ENCODE measurements around the gene C3orf22.

DNA sequence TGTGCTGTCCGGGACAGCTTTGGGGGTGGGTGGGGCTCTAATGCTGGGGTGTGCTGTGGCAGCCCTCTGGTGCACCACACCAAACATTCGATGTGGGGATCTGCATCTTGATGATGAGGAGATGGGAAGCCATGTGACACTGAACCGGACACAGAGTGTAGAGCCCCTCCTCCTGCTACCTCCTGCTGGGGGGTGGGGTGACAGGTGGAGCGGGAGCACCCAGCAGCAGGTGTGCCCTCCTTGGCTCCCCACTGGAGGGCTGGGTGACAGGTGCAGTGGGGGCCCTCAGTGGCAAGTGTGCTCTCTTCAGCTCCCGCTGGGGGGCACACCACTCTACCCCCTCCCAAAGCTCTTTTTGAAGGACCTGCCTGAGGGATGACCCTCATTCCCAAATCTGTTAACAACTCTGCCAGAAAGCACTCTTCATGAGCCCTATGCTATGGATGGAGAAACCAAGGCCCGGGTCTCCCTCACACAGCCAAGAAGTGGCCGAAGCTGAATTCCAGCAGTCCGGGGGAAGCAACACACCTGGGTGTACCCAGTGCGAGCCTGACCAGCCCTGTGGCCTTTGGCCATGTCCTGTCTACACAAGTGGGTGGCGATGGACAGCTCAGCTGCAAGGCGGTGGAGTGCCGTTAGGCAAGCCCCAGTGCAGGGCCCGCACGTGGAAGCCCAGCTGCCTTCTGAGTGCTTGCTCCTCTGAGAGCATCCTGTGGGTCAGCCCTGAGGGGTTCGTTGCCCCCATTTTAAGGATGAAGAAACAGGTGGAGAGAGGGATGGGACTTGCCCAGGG, 40.5 kb downstream of the C3orf22 start:
- TF ChIP-seq, protein P1, sequence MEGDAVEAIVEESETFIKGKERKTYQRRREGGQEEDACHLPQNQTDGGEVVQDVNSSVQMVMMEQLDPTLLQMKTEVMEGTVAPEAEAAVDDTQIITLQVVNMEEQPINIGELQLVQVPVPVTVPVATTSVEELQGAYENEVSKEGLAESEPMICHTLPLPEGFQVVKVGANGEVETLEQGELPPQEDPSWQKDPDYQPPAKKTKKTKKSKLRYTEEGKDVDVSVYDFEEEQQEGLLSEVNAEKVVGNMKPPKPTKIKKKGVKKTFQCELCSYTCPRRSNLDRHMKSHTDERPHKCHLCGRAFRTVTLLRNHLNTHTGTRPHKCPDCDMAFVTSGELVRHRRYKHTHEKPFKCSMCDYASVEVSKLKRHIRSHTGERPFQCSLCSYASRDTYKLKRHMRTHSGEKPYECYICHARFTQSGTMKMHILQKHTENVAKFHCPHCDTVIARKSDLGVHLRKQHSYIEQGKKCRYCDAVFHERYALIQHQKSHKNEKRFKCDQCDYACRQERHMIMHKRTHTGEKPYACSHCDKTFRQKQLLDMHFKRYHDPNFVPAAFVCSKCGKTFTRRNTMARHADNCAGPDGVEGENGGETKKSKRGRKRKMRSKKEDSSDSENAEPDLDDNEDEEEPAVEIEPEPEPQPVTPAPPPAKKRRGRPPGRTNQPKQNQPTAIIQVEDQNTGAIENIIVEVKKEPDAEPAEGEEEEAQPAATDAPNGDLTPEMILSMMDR (IDR thresholded peaks at IDR 0.05; ENCODE audit: poor library complexity, severe bottlenecking), result no peak
- no peak for TF ChIP-seq POLR2AphosphoS5 (IDR thresholded peaks at IDR 0.05)
- no peak for TF ChIP-seq EZH2 (IDR thresholded peaks at IDR 0.05; ENCODE audit: borderline replicate concordance, insufficient read depth, low read length, poor library complexity, severe bottlenecking)

Measured in neural cell (in vitro differentiated cells).